WTC11 (cell line): ENCODE data around the gene ETV5. TPM values are rescaled to one million over a fixed set of nuclear protein-coding genes. Genes with fewer than 3 reads are reported as not detected.

Experiments
- ATAC-seq: fragments of 200-7000 bp; cut with Tn5 transposase; 2 replicates; pipeline ENCODE4 v1.10.0; 2021; ENCODE audit warnings: mild to moderate bottlenecking, moderate library complexity
- CTCF ChIA-PET: fragments of 300-600 bp; sonication (Branson Sonifier 250); formaldehyde crosslinking; loops from one replicate; lab custom pipeline; 2021; ENCODE audit warnings: antibody characterized with exemption; lab: Charles Lee
- POLR2A ChIA-PET: fragments of 350-600 bp; sonication (Branson Sonifier 250); formaldehyde crosslinking; loops from one replicate; lab custom pipeline; 2021; ENCODE audit warnings: antibody characterized with exemption; lab: Charles Lee
- DNase-seq: peaks from one replicate; pipeline ENCODE4 v3.0.0; 2021; ENCODE audit warnings: low spot score
- H3K27ac Mint-ChIP-seq: 2 replicates; pipeline ENCODE4 v1.8.0; 2021; ENCODE audit warnings: mixed read lengths
- H3K27me3 Mint-ChIP-seq: 2 replicates; pipeline ENCODE4 v1.8.0; 2021; ENCODE audit warnings: low read depth, mild to moderate bottlenecking, moderate library complexity, mixed read lengths
- H3K36me3 Mint-ChIP-seq: 2 replicates; pipeline ENCODE4 v1.8.0; 2021; ENCODE audit warnings: mixed read lengths
- H3K4me1 Mint-ChIP-seq: 2 replicates; pipeline ENCODE4 v1.8.0; 2022; ENCODE audit warnings: mixed read lengths
- H3K4me3 Mint-ChIP-seq: 2 replicates; pipeline ENCODE4 v1.8.0; 2021; ENCODE audit warnings: mild to moderate bottlenecking, moderate library complexity, mixed read lengths
- H3K9me3 Mint-ChIP-seq: 2 replicates; pipeline ENCODE4 v1.8.0; 2021; ENCODE audit warnings: mixed read lengths
- ARID4B ChIP-seq: sonication (generic); formaldehyde crosslinking; IDR thresholded peaks from 2 replicates; pipeline ENCODE4 v1.8.0; 2023; ENCODE audit warnings: missing genetic modification reagents, mild to moderate bottlenecking, borderline replicate concordance
- ELF4 ChIP-seq: sonication (generic); formaldehyde crosslinking; IDR thresholded peaks from 2 replicates; pipeline ENCODE4 v1.8.1; 2022; ENCODE audit warnings: low read depth, mild to moderate bottlenecking, moderate library complexity, missing genetic modification reagents
- FOXJ3 ChIP-seq: sonication (generic); formaldehyde crosslinking; IDR thresholded peaks from 2 replicates; pipeline ENCODE4 v1.9.0; 2021; ENCODE audit warnings: missing genetic modification reagents, mild to moderate bottlenecking, borderline replicate concordance
- GABPB1 ChIP-seq: sonication (generic); formaldehyde crosslinking; IDR thresholded peaks from 2 replicates; pipeline ENCODE4 v1.8.1; 2023; ENCODE audit warnings: mild to moderate bottlenecking, missing genetic modification reagents
- GTF2I ChIP-seq: fragments of 250-450 bp; sonication (Bioruptor Pico); conservative IDR thresholded peaks from 2 replicates; pipeline ENCODE4 v1.4.0; 2021; ENCODE audit warnings: mild to moderate bottlenecking
- MLX ChIP-seq: sonication (generic); formaldehyde crosslinking; IDR thresholded peaks from 2 replicates; pipeline ENCODE4 v1.8.1; 2023; ENCODE audit warnings: mild to moderate bottlenecking, missing genetic modification reagents, moderate library complexity
- OVOL2 ChIP-seq: fragments of 250-450 bp; sonication (Bioruptor Pico); IDR thresholded peaks from 2 replicates; pipeline ENCODE4 v1.9.0; 2021; ENCODE audit warnings: mild to moderate bottlenecking, borderline replicate concordance
- PRRX2 ChIP-seq: fragments of 250-450 bp; sonication (Bioruptor Pico); IDR thresholded peaks from 2 replicates; pipeline ENCODE4 v1.8.0; 2021; ENCODE audit warnings: mild to moderate bottlenecking
- RELA ChIP-seq: sonication (generic); formaldehyde crosslinking; IDR thresholded peaks from 2 replicates; pipeline ENCODE4 v1.8.1; 2022; ENCODE audit warnings: missing genetic modification reagents, mild to moderate bottlenecking, borderline replicate concordance
- SMAD4 ChIP-seq: sonication (generic); formaldehyde crosslinking; IDR thresholded peaks from 2 replicates; pipeline ENCODE4 v1.8.0; 2022; ENCODE audit warnings: mild to moderate bottlenecking, missing genetic modification reagents
- SP1 ChIP-seq: sonication (generic); formaldehyde crosslinking; conservative IDR thresholded peaks from 2 replicates; pipeline ENCODE4 v1.8.1; 2022; ENCODE audit warnings: missing genetic modification reagents
- TEAD1 ChIP-seq: sonication (generic); formaldehyde crosslinking; IDR thresholded peaks from 2 replicates; pipeline ENCODE4 v1.8.0; 2022; ENCODE audit warnings: mild to moderate bottlenecking, missing genetic modification reagents
- ZNF138 ChIP-seq: sonication (generic); formaldehyde crosslinking; conservative IDR thresholded peaks from 2 replicates; pipeline ENCODE4 v1.8.1; 2022; ENCODE audit warnings: mild to moderate bottlenecking, moderate library complexity, missing genetic modification reagents
- ZNF219 ChIP-seq: sonication (generic); formaldehyde crosslinking; IDR thresholded peaks from 2 replicates; pipeline ENCODE4 v1.8.0; 2023; ENCODE audit warnings: missing genetic modification reagents, mild to moderate bottlenecking, borderline replicate concordance
- ZNF317 ChIP-seq: sonication (generic); formaldehyde crosslinking; IDR thresholded peaks from 2 replicates; pipeline ENCODE4 v1.8.1; 2023; ENCODE audit warnings: low read depth, mild to moderate bottlenecking, moderate library complexity, missing genetic modification reagents, borderline replicate concordance
- total RNA-seq: library from RNA; stranded (reverse); gene quantifications from 3 replicates; pipeline ENCODE4 v1.2.3, GENCODE V29; 2021
- TF ChIP-seq, protein P1 (sequence below): sonication (generic); formaldehyde crosslinking; IDR thresholded peaks from 2 replicates; pipeline ENCODE4 v1.8.0; 2022; ENCODE audit warnings: mild to moderate bottlenecking, missing genetic modification reagents
- TF ChIP-seq, protein P2 (sequence below): fragments of 250-450 bp; sonication (Bioruptor Pico); IDR thresholded peaks from 2 replicates; pipeline ENCODE4 v1.9.0; 2021; ENCODE audit warnings: mild to moderate bottlenecking
- TF ChIP-seq, protein P3 (sequence below): fragments of 250-450 bp; sonication (Bioruptor Pico); IDR thresholded peaks from 2 replicates; pipeline ENCODE4 v1.9.0; 2021; ENCODE audit warnings: mild to moderate bottlenecking, borderline replicate concordance

ETV5 gene
- total RNA-seq, 1 experiment from 2014 or later: 71.3 TPM

GRCh38 chr3:186025161-186025560 is 83.7 kb downstream of the ETV5 start:
- Mint-ChIP-seq H3K4me3 (no peak overlapping the region), H3K9me3 (no peaks in the 10 kb centered on the region), H3K4me1 (no peaks in the 10 kb centered on the region; the same call in 1 of the 2 replicates), H3K27me3 (no peaks in the 10 kb centered on the region), H3K27ac (no peak overlapping the region), H3K36me3 (no peaks in the 10 kb centered on the region)
- DNase-seq: no peak
- CTCF ChIA-PET: interaction anchor here (1.0 to 2.2 kb wide), 3 partner anchors 22 to 217 kb away, joined by 3 to 7 read pairs (median 6); no protein-coding TSS in a partner anchor
- ATAC-seq: no peak
- no peak for TF ChIP-seq GABPB1 (CRISPR knock-in tag)
- no peak for TF ChIP-seq RELA (CRISPR knock-in tag)
- TF ChIP-seq ZNF219: no peak
- TF ChIP-seq GTF2I (CRISPR knock-in tag): no peak
- no peak for TF ChIP-seq FOXJ3
- TF ChIP-seq MLX (CRISPR knock-in tag): no peak
- no peak for TF ChIP-seq TEAD1 (CRISPR knock-in tag)
- no peak for TF ChIP-seq SMAD4 (CRISPR knock-in tag)
- TF ChIP-seq, protein P1, sequence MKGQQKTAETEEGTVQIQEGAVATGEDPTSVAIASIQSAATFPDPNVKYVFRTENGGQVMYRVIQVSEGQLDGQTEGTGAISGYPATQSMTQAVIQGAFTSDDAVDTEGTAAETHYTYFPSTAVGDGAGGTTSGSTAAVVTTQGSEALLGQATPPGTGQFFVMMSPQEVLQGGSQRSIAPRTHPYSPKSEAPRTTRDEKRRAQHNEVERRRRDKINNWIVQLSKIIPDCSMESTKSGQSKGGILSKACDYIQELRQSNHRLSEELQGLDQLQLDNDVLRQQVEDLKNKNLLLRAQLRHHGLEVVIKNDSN (CRISPR knock-in tag): no peak
- TF ChIP-seq, protein P2, sequence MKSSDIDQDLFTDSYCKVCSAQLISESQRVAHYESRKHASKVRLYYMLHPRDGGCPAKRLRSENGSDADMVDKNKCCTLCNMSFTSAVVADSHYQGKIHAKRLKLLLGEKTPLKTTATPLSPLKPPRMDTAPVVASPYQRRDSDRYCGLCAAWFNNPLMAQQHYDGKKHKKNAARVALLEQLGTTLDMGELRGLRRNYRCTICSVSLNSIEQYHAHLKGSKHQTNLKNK (CRISPR knock-in tag): no peak
- no peak for TF ChIP-seq PRRX2
- TF ChIP-seq SP1 (CRISPR knock-in tag): no peak
- no peak for TF ChIP-seq ZNF138
- no peak for TF ChIP-seq ARID4B (CRISPR knock-in tag)
- TF ChIP-seq ELF4 (CRISPR knock-in tag): no peak
- no peak for TF ChIP-seq OVOL2 (CRISPR knock-in tag)
- TF ChIP-seq ZNF317 (CRISPR knock-in tag): no peak
- TF ChIP-seq, protein P3, sequence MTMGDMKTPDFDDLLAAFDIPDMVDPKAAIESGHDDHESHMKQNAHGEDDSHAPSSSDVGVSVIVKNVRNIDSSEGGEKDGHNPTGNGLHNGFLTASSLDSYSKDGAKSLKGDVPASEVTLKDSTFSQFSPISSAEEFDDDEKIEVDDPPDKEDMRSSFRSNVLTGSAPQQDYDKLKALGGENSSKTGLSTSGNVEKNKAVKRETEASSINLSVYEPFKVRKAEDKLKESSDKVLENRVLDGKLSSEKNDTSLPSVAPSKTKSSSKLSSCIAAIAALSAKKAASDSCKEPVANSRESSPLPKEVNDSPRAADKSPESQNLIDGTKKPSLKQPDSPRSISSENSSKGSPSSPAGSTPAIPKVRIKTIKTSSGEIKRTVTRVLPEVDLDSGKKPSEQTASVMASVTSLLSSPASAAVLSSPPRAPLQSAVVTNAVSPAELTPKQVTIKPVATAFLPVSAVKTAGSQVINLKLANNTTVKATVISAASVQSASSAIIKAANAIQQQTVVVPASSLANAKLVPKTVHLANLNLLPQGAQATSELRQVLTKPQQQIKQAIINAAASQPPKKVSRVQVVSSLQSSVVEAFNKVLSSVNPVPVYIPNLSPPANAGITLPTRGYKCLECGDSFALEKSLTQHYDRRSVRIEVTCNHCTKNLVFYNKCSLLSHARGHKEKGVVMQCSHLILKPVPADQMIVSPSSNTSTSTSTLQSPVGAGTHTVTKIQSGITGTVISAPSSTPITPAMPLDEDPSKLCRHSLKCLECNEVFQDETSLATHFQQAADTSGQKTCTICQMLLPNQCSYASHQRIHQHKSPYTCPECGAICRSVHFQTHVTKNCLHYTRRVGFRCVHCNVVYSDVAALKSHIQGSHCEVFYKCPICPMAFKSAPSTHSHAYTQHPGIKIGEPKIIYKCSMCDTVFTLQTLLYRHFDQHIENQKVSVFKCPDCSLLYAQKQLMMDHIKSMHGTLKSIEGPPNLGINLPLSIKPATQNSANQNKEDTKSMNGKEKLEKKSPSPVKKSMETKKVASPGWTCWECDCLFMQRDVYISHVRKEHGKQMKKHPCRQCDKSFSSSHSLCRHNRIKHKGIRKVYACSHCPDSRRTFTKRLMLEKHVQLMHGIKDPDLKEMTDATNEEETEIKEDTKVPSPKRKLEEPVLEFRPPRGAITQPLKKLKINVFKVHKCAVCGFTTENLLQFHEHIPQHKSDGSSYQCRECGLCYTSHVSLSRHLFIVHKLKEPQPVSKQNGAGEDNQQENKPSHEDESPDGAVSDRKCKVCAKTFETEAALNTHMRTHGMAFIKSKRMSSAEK (CRISPR knock-in tag): no peak
- POLR2A ChIA-PET: no interaction called here
